Measurements from ENCODE around the gene TFE3.
"Not testable (repeated sequence)": the region's sequence is repeated elsewhere in the genome, so short reads cannot be mapped to it uniquely, and the experiment has no call there.

TFE3 gene

GRCh38 chrX:48980341-48980740 lies 62.8 kb downstream of the TFE3 start:
- H3K36me3 ChIP-seq (ENCODE audit: control insufficient read depth, insufficient read depth, low read length): peaks cover 26% of the 10 kb centered on the region; the same call in 1 of the 2 replicates
- not testable (repeated sequence) for H3K9me3 ChIP-seq (ENCODE audit: control insufficient read depth, insufficient read depth, low read length); DNase-seq (ENCODE audit: low read depth, low spot score); H3K27ac ChIP-seq (ENCODE audit: low read length); H3K4me1 ChIP-seq (ENCODE audit: control insufficient read depth, insufficient read depth, low read length); H3K4me3 ChIP-seq (ENCODE audit: low read length); H3K27me3 ChIP-seq (ENCODE audit: control insufficient read depth, insufficient read depth, low read length)
- WGBS (ENCODE audit: insufficient coverage, insufficient read length): no CpG with 5 or more reads among the region's 10 CpGs

Measured in iPS DF 6.9 (cell line).